Measurements from ENCODE around the gene TRAM2. TPM values are rescaled to one million over a fixed set of nuclear protein-coding genes. Genes with fewer than 3 reads are reported as not detected.

The TRAM2 gene
- total RNA-seq, 2 experiments from 2014 or later = 2.4 to 2.6 TPM

- intact Hi-C loops (cut with micrococcal nuclease) = loop anchor here (1.0 to 5.0 kb wide), 5 partner anchors 87 to 421 kb away; partner anchors contain the start of genes EFHC1, GSTA4 and MCM3
- H3K27me3 Mint-ChIP-seq = no peaks in the 10 kb centered on the region
- ChIA-PET POLR2A (interaction anchor here (1.1 kb wide), 1 partner anchor 86 kb away, joined by 3 read pairs; no protein-coding TSS in a partner anchor), CTCF (interaction anchor here (1.0 to 2.7 kb wide), 11 partner anchors 9 to 293 kb away, joined by 3 to 15 read pairs (median 5); no protein-coding TSS in a partner anchor)
- no peak overlapping the region for H3K27ac Mint-ChIP-seq
- no peaks in the 10 kb centered on the region for H3K9me3 Mint-ChIP-seq
- no peak for DNase-seq
- peaks cover 32% of the 10 kb centered on the region for H3K4me1 Mint-ChIP-seq (ENCODE audit: low read depth)
- no peaks in the 10 kb centered on the region for H3K36me3 Mint-ChIP-seq
- peak overlapping the region; percentile 77 for H3K4me3 Mint-ChIP-seq
Observed at GRCh38 chr6:52576054-52576391, 837 bp downstream of the TRAM2 start.

- Mint-ChIP-seq H3K27ac (no peak overlapping the region), H3K36me3 (no peaks in the 10 kb centered on the region), H3K27me3 (no peaks in the 10 kb centered on the region), H3K4me3 (peak overlapping the region; percentile 39), H3K4me1 (ENCODE audit: low read depth) (peaks cover 32% of the 10 kb centered on the region), H3K9me3 (no peaks in the 10 kb centered on the region)
- DNase-seq = no peak
- ChIA-PET CTCF (interaction anchor here (0.7 to 2.7 kb wide), 8 partner anchors 8 to 292 kb away, joined by 3 to 15 read pairs (median 4); no protein-coding TSS in a partner anchor), POLR2A (interaction anchor here (1.0 to 1.1 kb wide), 2 partner anchors 39 to 86 kb away, joined by 3 to 4 read pairs; no protein-coding TSS in a partner anchor)
- intact Hi-C loops (cut with micrococcal nuclease) = loop anchor here (2.0 to 5.0 kb wide), 3 partner anchors 59 to 422 kb away; partner anchors contain the start of gene GSTA4
Observed at GRCh38 chr6:52575502-52575892, 1.4 kb downstream of the TRAM2 start.

- peak overlapping the region; percentile 39 for H3K4me3 Mint-ChIP-seq
- ChIA-PET CTCF (interaction anchor here (0.7 to 2.7 kb wide), 7 partner anchors 8 to 292 kb away, joined by 3 to 15 read pairs (median 4); no protein-coding TSS in a partner anchor), POLR2A (interaction anchor here (1.0 kb wide), 1 partner anchor 39 kb away, joined by 4 read pairs; no protein-coding TSS in a partner anchor)
- H3K36me3 Mint-ChIP-seq = no peaks in the 10 kb centered on the region
- H3K4me1 Mint-ChIP-seq (ENCODE audit: low read depth) = peaks cover 32% of the 10 kb centered on the region
- peak; percentile 80 for DNase-seq
- H3K27me3 Mint-ChIP-seq = no peaks in the 10 kb centered on the region
- intact Hi-C loops (cut with micrococcal nuclease) = loop anchor here (2.0 to 5.0 kb wide), 3 partner anchors 60 to 422 kb away; partner anchors contain the start of gene GSTA4
- no peak overlapping the region for H3K27ac Mint-ChIP-seq
- H3K9me3 Mint-ChIP-seq = no peaks in the 10 kb centered on the region
Observed at GRCh38 chr6:52574709-52575501, 2.0 kb downstream of the TRAM2 start.

GRCh38 chr6:52573295-52573694 lies 3.6 kb downstream of the TRAM2 start:
- Mint-ChIP-seq H3K36me3 (no peaks in the 10 kb centered on the region), H3K4me1 (ENCODE audit: low read depth) (peaks cover 32% of the 10 kb centered on the region), H3K9me3 (no peaks in the 10 kb centered on the region), H3K4me3 (no peak overlapping the region), H3K27ac (no peak overlapping the region), H3K27me3 (no peaks in the 10 kb centered on the region)
- no peak for DNase-seq
- intact Hi-C loops (cut with micrococcal nuclease) = no loop called here
- ChIA-PET CTCF (no interaction called here), POLR2A (no interaction called here)

- ChIA-PET POLR2A (no interaction called here), CTCF (interaction anchor here (0.6 kb wide), 1 partner anchor 627 kb away, joined by 3 read pairs; no protein-coding TSS in a partner anchor)
- Mint-ChIP-seq H3K36me3 (no peaks in the 10 kb centered on the region), H3K4me3 (no peak overlapping the region), H3K9me3 (no peaks in the 10 kb centered on the region), H3K27me3 (no peaks in the 10 kb centered on the region), H3K4me1 (ENCODE audit: low read depth) (peaks cover 31% of the 10 kb centered on the region), H3K27ac (no peak overlapping the region)
- intact Hi-C loops (cut with micrococcal nuclease) = no loop called here
- DNase-seq = no peak
Observed at GRCh38 chr6:52572536-52572935, 4.3 kb downstream of the TRAM2 start.

- Mint-ChIP-seq H3K27me3 (no peaks in the 10 kb centered on the region), H3K4me1 (ENCODE audit: low read depth) (peaks cover 36% of the 10 kb centered on the region), H3K4me3 (no peak overlapping the region), H3K36me3 (no peaks in the 10 kb centered on the region), H3K9me3 (no peaks in the 10 kb centered on the region), H3K27ac (no peak overlapping the region)
- intact Hi-C loops (cut with micrococcal nuclease) = no loop called here
- no peak for DNase-seq
- POLR2A ChIA-PET = no interaction called here
- CTCF ChIA-PET = no interaction called here
Observed at GRCh38 chr6:52571099-52571755, 5.6 kb downstream of the TRAM2 start.

GRCh38 chr6:52570291-52570700 lies 6.6 kb downstream of the TRAM2 start:
- no peak overlapping the region for H3K27ac Mint-ChIP-seq
- CTCF ChIA-PET = no interaction called here
- no peak for DNase-seq
- intact Hi-C loops (cut with micrococcal nuclease) = no loop called here
- H3K36me3 Mint-ChIP-seq = no peaks in the 10 kb centered on the region
- H3K4me3 Mint-ChIP-seq = no peak overlapping the region
- no peaks in the 10 kb centered on the region for H3K9me3 Mint-ChIP-seq
- POLR2A ChIA-PET = no interaction called here
- H3K4me1 Mint-ChIP-seq (ENCODE audit: low read depth) = peaks cover 31% of the 10 kb centered on the region
- H3K27me3 Mint-ChIP-seq = no peaks in the 10 kb centered on the region

GRCh38 chr6:52568320-52568719 lies 8.5 kb downstream of the TRAM2 start:
- CTCF ChIA-PET = no interaction called here
- intact Hi-C loops (cut with micrococcal nuclease) = no loop called here
- Mint-ChIP-seq H3K36me3 (no peaks in the 10 kb centered on the region), H3K9me3 (no peaks in the 10 kb centered on the region), H3K4me1 (ENCODE audit: low read depth) (peaks cover 20% of the 10 kb centered on the region), H3K27ac (no peak overlapping the region), H3K4me3 (no peak overlapping the region), H3K27me3 (no peaks in the 10 kb centered on the region)
- DNase-seq = no peak
- POLR2A ChIA-PET = no interaction called here

- Mint-ChIP-seq H3K27ac (no peak overlapping the region), H3K9me3 (no peaks in the 10 kb centered on the region), H3K27me3 (no peaks in the 10 kb centered on the region), H3K4me1 (ENCODE audit: low read depth) (peaks cover 18% of the 10 kb centered on the region), H3K4me3 (no peak overlapping the region), H3K36me3 (no peaks in the 10 kb centered on the region)
- DNase-seq = no peak
- ChIA-PET POLR2A (no interaction called here), CTCF (interaction anchor here (1.0 kb wide), 1 partner anchor 8 kb away, joined by 3 read pairs; no protein-coding TSS in a partner anchor)
- intact Hi-C loops (cut with micrococcal nuclease) = no loop called here
Observed at GRCh38 chr6:52566853-52567279, 10.0 kb downstream of the TRAM2 start.

- POLR2A ChIA-PET = no interaction called here
- CTCF ChIA-PET = no interaction called here
- no peaks in the 10 kb centered on the region for H3K36me3 Mint-ChIP-seq
- no peak for DNase-seq
- H3K27ac Mint-ChIP-seq = no peak overlapping the region
- intact Hi-C loops (cut with micrococcal nuclease) = no loop called here
- H3K27me3 Mint-ChIP-seq = no peaks in the 10 kb centered on the region
- peaks cover 17% of the 10 kb centered on the region for H3K4me1 Mint-ChIP-seq (ENCODE audit: low read depth)
- no peaks in the 10 kb centered on the region for H3K9me3 Mint-ChIP-seq
- H3K4me3 Mint-ChIP-seq = no peak overlapping the region
Observed at GRCh38 chr6:52566201-52566600, 10.7 kb downstream of the TRAM2 start.

- intact Hi-C loops (cut with micrococcal nuclease) = no loop called here
- DNase-seq = no peak
- Mint-ChIP-seq H3K27me3 (no peaks in the 10 kb centered on the region), H3K27ac (no peak overlapping the region), H3K9me3 (no peaks in the 10 kb centered on the region), H3K4me3 (no peak overlapping the region), H3K4me1 (ENCODE audit: low read depth) (peaks cover 17% of the 10 kb centered on the region), H3K36me3 (no peaks in the 10 kb centered on the region)
- ChIA-PET POLR2A (no interaction called here), CTCF (no interaction called here)
Observed at GRCh38 chr6:52564856-52565255, 12.0 kb downstream of the TRAM2 start.

GRCh38 chr6:52562911-52563310 lies 13.9 kb downstream of the TRAM2 start:
- CTCF ChIA-PET = interaction anchor here (0.6 kb wide), 1 partner anchor 51 kb away, joined by 3 read pairs; no protein-coding TSS in a partner anchor
- DNase-seq = no peak
- no peak overlapping the region for H3K4me3 Mint-ChIP-seq
- H3K4me1 Mint-ChIP-seq (ENCODE audit: low read depth) = peaks cover 17% of the 10 kb centered on the region
- intact Hi-C loops (cut with micrococcal nuclease) = no loop called here
- H3K27me3 Mint-ChIP-seq = no peaks in the 10 kb centered on the region
- no peak overlapping the region for H3K27ac Mint-ChIP-seq
- H3K9me3 Mint-ChIP-seq = no peaks in the 10 kb centered on the region
- POLR2A ChIA-PET = no interaction called here
- no peaks in the 10 kb centered on the region for H3K36me3 Mint-ChIP-seq

Data from activated CD4-positive, alpha-beta memory T cell treated with anti-CD3 and anti-CD28 coated beads for 36 hours (primary cell).